Activated CD8-positive, alpha-beta T cell treated with anti-CD3 and anti-CD28 coated beads for 36 hours (primary cell): ENCODE data around the gene B9D1. TPM values are rescaled to one million over a fixed set of nuclear protein-coding genes. Genes with fewer than 3 reads are reported as not detected.

Experiments
- ATAC-seq: fragments of 200-7000 bp; cut with Tn5 transposase; one replicate; pipeline ENCODE4 v1.10.0; 2021; ENCODE audit warnings: mild to moderate bottlenecking, moderate library complexity
- CTCF ChIA-PET: fragments of 350-600 bp; sonication (Branson Sonifier 250); formaldehyde crosslinking; loops from one replicate; lab custom pipeline; 2021; ENCODE audit warnings: antibody characterized with exemption; lab: Charles Lee
- POLR2A ChIA-PET: fragments of 350-600 bp; sonication (Branson Sonifier 250); formaldehyde crosslinking; loops from one replicate; lab custom pipeline; 2021; ENCODE audit warnings: antibody characterized with exemption; lab: Charles Lee
- DNase-seq: peaks from one replicate; pipeline ENCODE4 v3.0.0-alpha.2; 2020
- H3K27ac Mint-ChIP-seq: one replicate; pipeline ENCODE4 v1.8.0; 2021; ENCODE audit warnings: mild to moderate bottlenecking, mixed read lengths
- H3K27me3 Mint-ChIP-seq: one replicate; pipeline ENCODE4 v1.8.0; 2021; ENCODE audit warnings: mixed read lengths
- H3K36me3 Mint-ChIP-seq: one replicate; pipeline ENCODE4 v1.8.0; 2021; ENCODE audit warnings: low read depth, mixed read lengths
- H3K4me1 Mint-ChIP-seq: one replicate; pipeline ENCODE4 v1.8.0; 2021; ENCODE audit warnings: low read depth, mixed read lengths
- H3K4me3 Mint-ChIP-seq: one replicate; pipeline ENCODE4 v1.8.0; 2021; ENCODE audit warnings: mild to moderate bottlenecking, moderate library complexity, mixed read lengths
- H3K9me3 Mint-ChIP-seq: one replicate; pipeline ENCODE4 v1.8.0; 2021; ENCODE audit warnings: mixed read lengths
- CTCF ChIP-seq: fragments of 200-600 bp; IDR thresholded peaks from one replicate; pipeline ENCODE4 v1.8.0; 2022; ENCODE audit warnings: antibody characterized with exemption, mild to moderate bottlenecking
- intact Hi-C: fragments of 100-400 bp; cut with micrococcal nuclease; formaldehyde crosslinking; loops from one replicate; pipeline ENCODE4 v1.10.0; 2022
- total RNA-seq, 2 experiments: library from RNA; stranded (reverse); gene quantifications; one replicate each; pipeline ENCODE4 v1.2.3, GENCODE V29; 2021

Gene B9D1
- total RNA-seq, 2 experiments from 2014 or later: 7.2 to 9.4 TPM

DNA sequence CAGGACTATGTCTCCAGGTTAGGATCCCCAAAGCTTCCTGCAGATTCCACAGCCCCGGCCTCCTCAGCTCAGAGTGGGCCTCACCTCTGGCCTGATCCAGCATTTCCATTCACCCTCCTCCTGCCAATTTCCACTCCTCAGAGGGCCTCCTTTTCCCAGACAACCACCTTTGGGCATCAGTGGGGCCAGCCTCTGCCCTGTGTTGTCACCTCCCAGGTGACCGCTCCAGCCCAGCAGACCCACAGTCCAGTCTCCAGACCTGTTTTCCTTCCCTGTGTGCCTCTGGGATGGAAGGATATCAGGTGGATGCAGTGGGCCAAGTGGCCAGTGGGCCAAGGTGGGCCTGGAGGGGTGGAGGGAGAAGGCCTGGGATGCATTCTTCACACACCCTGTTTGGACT is 32.7 kb downstream of the B9D1 start:
- no peak for TF ChIP-seq CTCF
- ChIA-PET POLR2A (no interaction called here), CTCF (interaction anchor here (0.9 kb wide), 1 partner anchor 33 kb away, joined by 3 read pairs; the partner anchor contains the start of gene B9D1)
- intact Hi-C loops: no loop called here
- Mint-ChIP-seq H3K9me3 (peaks cover 6% of the 10 kb centered on the region), H3K4me1 (peaks cover 4% of the 10 kb centered on the region), H3K36me3 (no peaks in the 10 kb centered on the region), H3K27me3 (no peaks in the 10 kb centered on the region), H3K4me3 (no peak overlapping the region), H3K27ac (no peak overlapping the region)
- ATAC-seq (no peak), DNase-seq (no peak)

DNA sequence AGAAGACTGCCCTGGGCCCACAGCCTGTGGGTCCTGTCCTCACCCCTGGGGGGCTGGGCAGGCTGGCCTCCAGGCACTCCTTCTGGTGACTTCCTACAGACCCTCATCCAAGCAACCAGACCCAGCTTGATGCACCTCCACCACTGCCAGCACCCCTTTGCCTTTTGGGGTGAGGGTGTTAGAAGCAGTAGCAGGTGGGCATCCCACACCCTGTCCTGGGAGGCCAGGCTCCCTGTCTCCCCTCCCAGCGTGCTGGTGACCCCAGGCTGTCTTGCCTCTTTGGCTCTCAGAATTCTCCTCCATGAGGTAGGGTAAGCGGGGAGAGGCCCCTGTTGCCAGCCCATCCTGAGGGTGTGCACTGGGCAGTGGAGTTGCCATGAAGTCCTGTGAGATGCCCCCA is 33.4 kb downstream of the B9D1 start:
- ChIA-PET CTCF (interaction anchor here (0.9 kb wide), 1 partner anchor 34 kb away, joined by 3 read pairs; the partner anchor contains the start of gene B9D1), POLR2A (no interaction called here)
- intact Hi-C loops: no loop called here
- DNase-seq: no peak
- Mint-ChIP-seq H3K27me3 (no peaks in the 10 kb centered on the region), H3K36me3 (no peaks in the 10 kb centered on the region), H3K27ac (no peak overlapping the region), H3K9me3 (peaks cover 6% of the 10 kb centered on the region), H3K4me1 (peaks cover 4% of the 10 kb centered on the region), H3K4me3 (no peak overlapping the region)
- ATAC-seq: no peak
- TF ChIP-seq CTCF: no peak

- ATAC-seq (no peak), DNase-seq (no peak)
- no peak for TF ChIP-seq CTCF
- CTCF ChIA-PET: no interaction called here
- H3K27ac Mint-ChIP-seq: no peak overlapping the region
- H3K4me3 Mint-ChIP-seq: no peak overlapping the region
- peaks cover 6% of the 10 kb centered on the region for H3K9me3 Mint-ChIP-seq
- peaks cover 2% of the 10 kb centered on the region for H3K36me3 Mint-ChIP-seq
- H3K27me3 Mint-ChIP-seq: peaks cover 2% of the 10 kb centered on the region
- peaks cover 4% of the 10 kb centered on the region for H3K4me1 Mint-ChIP-seq
- intact Hi-C loops: no loop called here
- POLR2A ChIA-PET: no interaction called here
Measured at GRCh38 chr17:19328441-19329061, 34.0 kb downstream of the B9D1 start.

- TF ChIP-seq CTCF: no peak
- H3K27ac Mint-ChIP-seq: no peak overlapping the region
- peaks cover 2% of the 10 kb centered on the region for H3K36me3 Mint-ChIP-seq
- ATAC-seq (no peak), DNase-seq (no peak)
- H3K9me3 Mint-ChIP-seq: peaks cover 6% of the 10 kb centered on the region
- intact Hi-C loops: no loop called here
- peaks cover 2% of the 10 kb centered on the region for H3K27me3 Mint-ChIP-seq
- ChIA-PET CTCF (interaction anchor here (1.1 kb wide), 1 partner anchor 11 kb away, joined by 3 read pairs; no protein-coding TSS in a partner anchor), POLR2A (no interaction called here)
- no peaks in the 10 kb centered on the region for H3K4me1 Mint-ChIP-seq
- H3K4me3 Mint-ChIP-seq: no peak overlapping the region
Measured at GRCh38 chr17:19327031-19327783, 35.3 kb downstream of the B9D1 start.

DNA sequence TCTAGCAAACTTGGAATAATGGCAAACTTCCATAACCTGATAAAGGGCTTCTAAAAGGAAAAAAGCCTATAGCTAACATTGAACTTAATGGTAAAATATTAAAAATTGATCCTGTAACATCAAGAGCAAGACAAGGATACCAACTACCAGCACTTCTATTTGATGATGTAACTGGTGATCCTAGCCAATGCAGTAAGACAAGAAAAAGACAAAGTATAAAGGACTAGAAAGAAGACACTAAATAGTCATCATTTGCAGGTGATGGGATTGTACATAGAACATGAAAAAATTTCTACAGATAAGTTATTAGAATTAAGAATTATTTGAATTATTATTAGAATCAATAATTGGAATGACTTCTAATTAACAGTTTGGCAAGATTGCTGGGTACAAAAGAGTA is 37.0 kb downstream of the B9D1 start:
- H3K9me3 Mint-ChIP-seq: peaks cover 6% of the 10 kb centered on the region
- H3K36me3 Mint-ChIP-seq: peaks cover 2% of the 10 kb centered on the region
- TF ChIP-seq CTCF: no peak
- DNase-seq: no peak
- ChIA-PET POLR2A (no interaction called here), CTCF (no interaction called here)
- ATAC-seq: no peak
- no peaks in the 10 kb centered on the region for H3K4me1 Mint-ChIP-seq
- no peak overlapping the region for H3K4me3 Mint-ChIP-seq
- H3K27me3 Mint-ChIP-seq: peaks cover 3% of the 10 kb centered on the region
- intact Hi-C loops: no loop called here
- no peak overlapping the region for H3K27ac Mint-ChIP-seq
